GM19239 (cell line): ENCODE results near the gene PDK4.

Experiments used
- DNase-seq: peaks from one replicate; pipeline ENCODE4 v3.0.0; 2011; ENCODE audit warnings: low spot score; ENCODE audit not compliant: insufficient read length
- FAIRE-seq: peaks from 2 replicates; lab custom pipeline; 2011; peaks lifted over from hg19 to GRCh38; lab: Jason Lieb, UNC

PDK4 gene

DNA sequence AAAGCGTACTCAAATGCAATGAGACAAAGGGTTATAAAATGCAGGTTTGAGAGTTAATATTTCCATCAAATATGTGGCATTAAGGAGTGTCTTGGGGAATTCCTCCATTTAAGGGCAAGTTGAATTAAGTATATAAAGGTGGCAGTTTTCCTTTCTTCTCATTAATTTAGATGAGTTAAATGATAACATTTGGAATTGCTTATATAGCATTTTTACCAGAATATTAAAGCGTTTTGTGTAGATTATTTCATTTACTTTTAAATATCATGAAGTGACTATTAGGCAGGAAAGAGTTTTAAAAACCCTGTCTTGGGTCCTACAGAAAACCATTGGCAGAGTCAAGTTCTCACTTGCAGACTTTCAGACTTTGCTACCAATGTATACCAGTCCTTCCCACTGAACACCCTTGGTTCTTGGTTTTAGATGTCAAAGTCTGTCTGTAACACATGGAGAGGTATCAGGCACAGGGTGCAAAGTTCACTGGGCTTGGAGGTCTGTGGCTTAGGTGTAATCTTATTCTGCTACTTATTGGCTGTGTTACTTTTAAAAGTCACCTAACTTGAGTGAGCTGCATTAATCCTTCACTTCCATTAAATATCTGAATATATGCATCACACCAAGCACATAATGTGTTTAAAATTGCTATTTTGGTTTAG lies 59.5 kb downstream of the PDK4 start:
- FAIRE-seq = no peak
- no peak for DNase-seq

DNA sequence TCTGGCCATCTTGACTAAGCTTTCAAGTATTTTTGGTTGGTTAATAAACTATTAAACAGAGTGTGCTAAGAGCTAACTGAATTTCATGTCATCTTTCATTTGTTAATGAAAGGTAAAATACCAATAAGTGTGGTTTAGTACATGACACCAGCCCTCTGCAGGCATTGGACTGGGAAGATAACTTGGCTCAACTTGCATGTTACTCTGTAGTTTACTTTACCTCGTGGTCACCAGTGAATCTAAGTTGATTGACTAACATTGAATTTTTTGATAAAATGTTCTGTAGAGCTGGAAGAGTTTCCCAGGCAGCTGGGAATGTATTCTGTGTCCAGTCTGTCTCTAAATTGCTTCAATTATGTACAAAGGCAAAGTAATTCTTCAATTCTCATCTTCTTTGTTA lies 60.7 kb downstream of the PDK4 start:
- FAIRE-seq (no peak), DNase-seq (no peak)

DNA sequence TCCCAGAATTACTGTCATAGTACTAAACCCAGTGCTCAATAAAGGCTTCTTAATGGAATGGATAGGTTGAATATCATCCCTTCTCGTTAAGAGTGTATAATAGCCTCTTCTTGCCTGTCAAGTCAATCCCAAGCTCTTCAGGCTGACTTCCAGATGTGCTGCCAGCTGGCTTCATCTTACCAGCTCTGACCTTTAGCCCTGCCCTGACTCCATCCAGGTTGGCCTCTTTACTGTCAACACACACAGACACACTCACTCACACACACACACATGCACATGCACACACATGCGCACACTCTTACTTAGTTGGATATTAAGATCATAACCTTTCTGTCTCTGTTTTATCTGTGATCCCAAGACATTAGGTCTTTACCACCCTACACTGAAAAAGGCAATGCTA lies 61.5 kb downstream of the PDK4 start:
- DNase-seq (no peak), FAIRE-seq (no peak)
